ENCODE measurements around the gene DCDC2.
"Not testable (repeated sequence)": the region's sequence is repeated elsewhere in the genome, so short reads cannot be mapped to it uniquely, and the experiment has no call there.

DCDC2 gene

GRCh38 chr6:24376871-24377270, 19.0 kb upstream of the DCDC2 start:
- peaks cover 6% of the 10 kb centered on the region for H3K4me1 ChIP-seq (ENCODE audit: control insufficient read depth, insufficient read depth, low read length)
- no peaks in the 10 kb centered on the region for H3K36me3 ChIP-seq (ENCODE audit: control insufficient read depth, insufficient read depth, low read length)
- no peaks in the 10 kb centered on the region for H3K27me3 ChIP-seq (ENCODE audit: control insufficient read depth, insufficient read depth, low read length)
- no peaks in the 10 kb centered on the region for H3K9me3 ChIP-seq (ENCODE audit: control insufficient read depth, insufficient read depth, low read length)
- H3K27ac ChIP-seq (ENCODE audit: low read depth, low read length) = no peak overlapping the region
- H3K9ac ChIP-seq (ENCODE audit: low read depth, low read length) = no peak overlapping the region
- H3K4me3 ChIP-seq (ENCODE audit: low read depth, low read length) = no peak overlapping the region

- Histone ChIP-seq H3K4me3 (ENCODE audit: low read depth, low read length) (no peak overlapping the region), H3K9ac (ENCODE audit: low read depth, low read length) (no peak overlapping the region), H3K27ac (ENCODE audit: low read depth, low read length) (no peak overlapping the region), H3K9me3 (ENCODE audit: control insufficient read depth, insufficient read depth, low read length) (no peaks in the 10 kb centered on the region), H3K36me3 (ENCODE audit: control insufficient read depth, insufficient read depth, low read length) (no peaks in the 10 kb centered on the region), H3K4me1 (ENCODE audit: control insufficient read depth, insufficient read depth, low read length) (peaks cover 6% of the 10 kb centered on the region), H3K27me3 (ENCODE audit: control insufficient read depth, insufficient read depth, low read length) (no peaks in the 10 kb centered on the region)
Measured at GRCh38 chr6:24374612-24375011, 16.8 kb upstream of the DCDC2 start.

- H3K36me3 ChIP-seq (ENCODE audit: control insufficient read depth, insufficient read depth, low read length); H3K27ac ChIP-seq (ENCODE audit: low read depth, low read length); H3K4me1 ChIP-seq (ENCODE audit: control insufficient read depth, insufficient read depth, low read length); H3K9me3 ChIP-seq (ENCODE audit: control insufficient read depth, insufficient read depth, low read length); H3K9ac ChIP-seq (ENCODE audit: low read depth, low read length); H3K27me3 ChIP-seq (ENCODE audit: control insufficient read depth, insufficient read depth, low read length); H3K4me3 ChIP-seq (ENCODE audit: low read depth, low read length): not testable (repeated sequence)
Measured at GRCh38 chr6:24365103-24365633, 7.3 kb upstream of the DCDC2 start.

GRCh38 chr6:24362363-24362762, 4.5 kb upstream of the DCDC2 start:
- H3K4me1 ChIP-seq (ENCODE audit: control insufficient read depth, insufficient read depth, low read length); H3K9ac ChIP-seq (ENCODE audit: low read depth, low read length); H3K36me3 ChIP-seq (ENCODE audit: control insufficient read depth, insufficient read depth, low read length); H3K9me3 ChIP-seq (ENCODE audit: control insufficient read depth, insufficient read depth, low read length); H3K4me3 ChIP-seq (ENCODE audit: low read depth, low read length); H3K27ac ChIP-seq (ENCODE audit: low read depth, low read length): not testable (repeated sequence)
- H3K27me3 ChIP-seq (ENCODE audit: control insufficient read depth, insufficient read depth, low read length) = peaks cover 14% of the 10 kb centered on the region

GRCh38 chr6:24359640-24360454, 2.0 kb upstream of the DCDC2 start:
- Histone ChIP-seq H3K4me3 (ENCODE audit: low read depth, low read length) (peak overlapping the region; percentile 63), H3K9ac (ENCODE audit: low read depth, low read length) (no peak overlapping the region), H3K27me3 (ENCODE audit: control insufficient read depth, insufficient read depth, low read length) (peaks cover 23% of the 10 kb centered on the region), H3K4me1 (ENCODE audit: control insufficient read depth, insufficient read depth, low read length) (0 out of 2 replicates have a peak, but pooled peaks cover 3% of the 10 kb centered on the region), H3K27ac (ENCODE audit: low read depth, low read length) (no peak overlapping the region), H3K36me3 (ENCODE audit: control insufficient read depth, insufficient read depth, low read length) (no peaks in the 10 kb centered on the region), H3K9me3 (ENCODE audit: control insufficient read depth, insufficient read depth, low read length) (no peaks in the 10 kb centered on the region)

GRCh38 chr6:24358219-24358821, 461 bp upstream of the DCDC2 start:
- H3K9me3 ChIP-seq (ENCODE audit: control insufficient read depth, insufficient read depth, low read length) = no peaks in the 10 kb centered on the region
- peaks cover 23% of the 10 kb centered on the region for H3K27me3 ChIP-seq (ENCODE audit: control insufficient read depth, insufficient read depth, low read length)
- H3K27ac ChIP-seq (ENCODE audit: low read depth, low read length) = no peak overlapping the region
- H3K4me1 ChIP-seq (ENCODE audit: control insufficient read depth, insufficient read depth, low read length) = 0 out of 2 replicates have a peak, but pooled peaks cover 3% of the 10 kb centered on the region
- H3K4me3 ChIP-seq (ENCODE audit: low read depth, low read length) = peak overlapping the region; percentile 56
- H3K36me3 ChIP-seq (ENCODE audit: control insufficient read depth, insufficient read depth, low read length) = no peaks in the 10 kb centered on the region
- no peak overlapping the region for H3K9ac ChIP-seq (ENCODE audit: low read depth, low read length)

GRCh38 chr6:24356310-24356973, 1.4 kb downstream of the DCDC2 start:
- no peak overlapping the region for H3K4me3 ChIP-seq (ENCODE audit: low read depth, low read length)
- no peaks in the 10 kb centered on the region for H3K9me3 ChIP-seq (ENCODE audit: control insufficient read depth, insufficient read depth, low read length)
- peaks cover 23% of the 10 kb centered on the region for H3K27me3 ChIP-seq (ENCODE audit: control insufficient read depth, insufficient read depth, low read length)
- H3K27ac ChIP-seq (ENCODE audit: low read depth, low read length) = no peak overlapping the region
- no peak overlapping the region for H3K9ac ChIP-seq (ENCODE audit: low read depth, low read length)
- 0 out of 2 replicates have a peak, but pooled peaks cover 3% of the 10 kb centered on the region for H3K4me1 ChIP-seq (ENCODE audit: control insufficient read depth, insufficient read depth, low read length)
- no peaks in the 10 kb centered on the region for H3K36me3 ChIP-seq (ENCODE audit: control insufficient read depth, insufficient read depth, low read length)

- H3K27ac ChIP-seq (ENCODE audit: low read depth, low read length) = no peak overlapping the region
- no peaks in the 10 kb centered on the region for H3K9me3 ChIP-seq (ENCODE audit: control insufficient read depth, insufficient read depth, low read length)
- H3K27me3 ChIP-seq (ENCODE audit: control insufficient read depth, insufficient read depth, low read length) = peaks cover 20% of the 10 kb centered on the region
- H3K4me3 ChIP-seq (ENCODE audit: low read depth, low read length) = no peak overlapping the region
- H3K9ac ChIP-seq (ENCODE audit: low read depth, low read length) = no peak overlapping the region
- 0 out of 2 replicates have a peak, but pooled peaks cover 3% of the 10 kb centered on the region for H3K4me1 ChIP-seq (ENCODE audit: control insufficient read depth, insufficient read depth, low read length)
- H3K36me3 ChIP-seq (ENCODE audit: control insufficient read depth, insufficient read depth, low read length) = no peaks in the 10 kb centered on the region
Measured at GRCh38 chr6:24355393-24355792, 2.5 kb downstream of the DCDC2 start.

- Histone ChIP-seq H3K4me3 (ENCODE audit: low read depth, low read length) (no peak overlapping the region), H3K9ac (ENCODE audit: low read depth, low read length) (no peak overlapping the region), H3K9me3 (ENCODE audit: control insufficient read depth, insufficient read depth, low read length) (no peaks in the 10 kb centered on the region), H3K4me1 (ENCODE audit: control insufficient read depth, insufficient read depth, low read length) (0 out of 2 replicates have a peak, but pooled peaks cover 3% of the 10 kb centered on the region), H3K36me3 (ENCODE audit: control insufficient read depth, insufficient read depth, low read length) (no peaks in the 10 kb centered on the region), H3K27ac (ENCODE audit: low read depth, low read length) (no peak overlapping the region), H3K27me3 (ENCODE audit: control insufficient read depth, insufficient read depth, low read length) (peaks cover 20% of the 10 kb centered on the region)
Measured at GRCh38 chr6:24353861-24354260, 4.0 kb downstream of the DCDC2 start.

- Histone ChIP-seq H3K27me3 (ENCODE audit: control insufficient read depth, insufficient read depth, low read length) (peaks cover 10% of the 10 kb centered on the region), H3K9ac (ENCODE audit: low read depth, low read length) (no peak overlapping the region), H3K4me3 (ENCODE audit: low read depth, low read length) (no peak overlapping the region), H3K9me3 (ENCODE audit: control insufficient read depth, insufficient read depth, low read length) (no peaks in the 10 kb centered on the region), H3K36me3 (ENCODE audit: control insufficient read depth, insufficient read depth, low read length) (no peaks in the 10 kb centered on the region), H3K4me1 (ENCODE audit: control insufficient read depth, insufficient read depth, low read length) (no peaks in the 10 kb centered on the region), H3K27ac (ENCODE audit: low read depth, low read length) (no peak overlapping the region)
Measured at GRCh38 chr6:24352434-24352833, 5.4 kb downstream of the DCDC2 start.

GRCh38 chr6:24344976-24345375, 12.9 kb downstream of the DCDC2 start:
- no peaks in the 10 kb centered on the region for H3K9me3 ChIP-seq (ENCODE audit: control insufficient read depth, insufficient read depth, low read length)
- H3K27me3 ChIP-seq (ENCODE audit: control insufficient read depth, insufficient read depth, low read length) = no peaks in the 10 kb centered on the region
- no peak overlapping the region for H3K27ac ChIP-seq (ENCODE audit: low read depth, low read length)
- H3K36me3 ChIP-seq (ENCODE audit: control insufficient read depth, insufficient read depth, low read length) = no peaks in the 10 kb centered on the region
- H3K9ac ChIP-seq (ENCODE audit: low read depth, low read length) = no peak overlapping the region
- H3K4me1 ChIP-seq (ENCODE audit: control insufficient read depth, insufficient read depth, low read length) = no peaks in the 10 kb centered on the region
- no peak overlapping the region for H3K4me3 ChIP-seq (ENCODE audit: low read depth, low read length)

Data from HUES48 (cell line).